Gastrocnemius medialis (tissue), 4 donors: ENCODE measurements around the gene LRRC8A.

Experiments
- POLR2A ChIP-seq, 2 donors: fragments of 450-650 bp; IDR thresholded peaks; one replicate each; pipeline ENCODE4 v1.6.1; 2017; ENCODE audit warnings: antibody characterized with exemption in 2 of 2, mild to moderate bottlenecking in 2 of 2, moderate library complexity in 2 of 2
- TF ChIP-seq, protein P1 (sequence below), 5 experiments: fragments of 450-650 bp in 3 of 5; fragments of 200-600 bp in 2 of 5; sonication (generic) in 2 of 5; IDR thresholded peaks in 4 of 5; conservative IDR thresholded peaks in 1 of 5; 1 replicate in 4 of 5; 2 replicates in 1 of 5; pipeline ENCODE4 v1.5.1; 2016 to 2019; ENCODE audit warnings: antibody characterized with exemption in 5 of 5, mild to moderate bottlenecking in 3 of 5, moderate library complexity in 3 of 5

DNA sequence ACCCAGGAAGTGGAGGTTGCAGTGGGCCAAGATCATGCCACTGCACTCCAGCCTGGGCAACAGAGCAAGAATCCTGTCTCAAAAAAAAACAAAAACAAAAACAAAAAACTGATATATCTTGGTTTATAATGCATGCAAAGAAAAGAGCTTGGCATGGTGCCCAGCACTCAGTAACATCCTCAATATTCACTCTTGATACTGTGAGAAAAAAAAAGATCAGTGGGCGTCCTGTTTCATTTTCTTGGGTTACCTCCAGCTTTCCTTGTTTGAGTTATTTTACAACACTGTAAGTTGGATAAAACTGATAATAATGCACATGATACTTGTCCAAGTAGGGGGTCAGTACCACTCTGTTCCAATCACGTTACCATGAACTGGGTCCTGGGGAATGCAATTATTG, 46.7 kb downstream of the LRRC8A start:
- TF ChIP-seq, protein P1, sequence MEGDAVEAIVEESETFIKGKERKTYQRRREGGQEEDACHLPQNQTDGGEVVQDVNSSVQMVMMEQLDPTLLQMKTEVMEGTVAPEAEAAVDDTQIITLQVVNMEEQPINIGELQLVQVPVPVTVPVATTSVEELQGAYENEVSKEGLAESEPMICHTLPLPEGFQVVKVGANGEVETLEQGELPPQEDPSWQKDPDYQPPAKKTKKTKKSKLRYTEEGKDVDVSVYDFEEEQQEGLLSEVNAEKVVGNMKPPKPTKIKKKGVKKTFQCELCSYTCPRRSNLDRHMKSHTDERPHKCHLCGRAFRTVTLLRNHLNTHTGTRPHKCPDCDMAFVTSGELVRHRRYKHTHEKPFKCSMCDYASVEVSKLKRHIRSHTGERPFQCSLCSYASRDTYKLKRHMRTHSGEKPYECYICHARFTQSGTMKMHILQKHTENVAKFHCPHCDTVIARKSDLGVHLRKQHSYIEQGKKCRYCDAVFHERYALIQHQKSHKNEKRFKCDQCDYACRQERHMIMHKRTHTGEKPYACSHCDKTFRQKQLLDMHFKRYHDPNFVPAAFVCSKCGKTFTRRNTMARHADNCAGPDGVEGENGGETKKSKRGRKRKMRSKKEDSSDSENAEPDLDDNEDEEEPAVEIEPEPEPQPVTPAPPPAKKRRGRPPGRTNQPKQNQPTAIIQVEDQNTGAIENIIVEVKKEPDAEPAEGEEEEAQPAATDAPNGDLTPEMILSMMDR (IDR thresholded peaks at IDR 0.05 in 4 of 5, conservative IDR thresholded peaks at IDR 0.05 in 1 of 5) = no peak
- TF ChIP-seq POLR2A (IDR thresholded peaks at IDR 0.05) = no peak
